Measurements from ENCODE around the gene TMEM126B.
"Not testable (repeated sequence)": the region's sequence is repeated elsewhere in the genome, so short reads cannot be mapped to it uniquely, and the experiment has no call there.

TMEM126B gene

GRCh38 chr11:85651118-85651517, 22.7 kb downstream of the TMEM126B start:
- DNase-seq: no peak

GRCh38 chr11:85652786-85653447, 24.5 kb downstream of the TMEM126B start:
- no peak for DNase-seq

GRCh38 chr11:85654343-85654742, 25.9 kb downstream of the TMEM126B start:
- DNase-seq: not testable (repeated sequence)

- DNase-seq: no peak
Observed at GRCh38 chr11:85656777-85657176, 28.4 kb downstream of the TMEM126B start.

GRCh38 chr11:85658180-85658579, 29.8 kb downstream of the TMEM126B start:
- DNase-seq: no peak

- no peak for DNase-seq
Observed at GRCh38 chr11:85661972-85662664, 33.7 kb downstream of the TMEM126B start.

GRCh38 chr11:85663080-85663752, 34.8 kb downstream of the TMEM126B start:
- DNase-seq: peak; percentile 14

GRCh38 chr11:85663753-85664614, 35.6 kb downstream of the TMEM126B start:
- peak; percentile 85 for DNase-seq

- peak; percentile 97 for DNase-seq
Observed at GRCh38 chr11:85664615-85665481, 36.5 kb downstream of the TMEM126B start, which contains the start of gene CREBZF. Gene CREBZF (minus strand): TSS chr11:85665129. CDS start chr11:85664875, 254 bp downstream.

- no peak for DNase-seq
Observed at GRCh38 chr11:85665733-85666132, 37.3 kb downstream of the TMEM126B start.

GRCh38 chr11:85666687-85667086, 38.3 kb downstream of the TMEM126B start:
- no peak for DNase-seq

- no peak for DNase-seq
Observed at GRCh38 chr11:85668157-85668556, 39.8 kb downstream of the TMEM126B start.

- DNase-seq: not testable (repeated sequence)
Observed at GRCh38 chr11:85670949-85671663, 42.7 kb downstream of the TMEM126B start.

GRCh38 chr11:85672105-85672902, 43.9 kb downstream of the TMEM126B start:
- peak; percentile 12 for DNase-seq

- DNase-seq: no peak
Observed at GRCh38 chr11:85673393-85673792, 45.0 kb downstream of the TMEM126B start.

GRCh38 chr11:85679576-85679975, 51.2 kb downstream of the TMEM126B start:
- no peak for DNase-seq

GRCh38 chr11:85680897-85681296, 52.5 kb downstream of the TMEM126B start:
- DNase-seq: no peak

- DNase-seq: peak; percentile 6
Observed at GRCh38 chr11:85682330-85683305, 54.2 kb downstream of the TMEM126B start.
